Frontal cortex (tissue), 4 donors: ENCODE data around the gene B2M. TPM values are rescaled to one million over a fixed set of nuclear protein-coding genes. Genes with fewer than 3 reads are reported as not detected.
"Not testable (repeated sequence)": the region's sequence is repeated elsewhere in the genome, so short reads cannot be mapped to it uniquely, and the experiment has no call there.

Experiments used
- DNase-seq, 2 donors: peaks; one replicate each; pipeline ENCODE4 v3.0.0; 2012; ENCODE audit warnings: low spot score in 2 of 2
- FAIRE-seq: peaks from 2 replicates; lab custom pipeline; 2012; peaks lifted over from hg19 to GRCh38; lab: Jason Lieb, UNC
- total RNA-seq: library from RNA; depleted of rRNA; stranded (reverse); fragments of >200 nt; gene quantifications from one replicate; pipeline ENCODE4 v1.2.3, GENCODE V29; 2014
- donor health status: control.
- donor health status: control.
- donor health status: control.

The B2M gene
- total RNA-seq, 1 donor from 2014 or later, result 295 TPM

GRCh38 chr15:44695294-44695693, 16.0 kb upstream of the B2M start:
- no peak for DNase-seq
- no peak for FAIRE-seq

- DNase-seq (no peak), FAIRE-seq (no peak)
Observed at GRCh38 chr15:44697014-44697413, 14.3 kb upstream of the B2M start.

GRCh38 chr15:44698641-44699040, 12.7 kb upstream of the B2M start:
- DNase-seq (no peak), FAIRE-seq (no peak)

- FAIRE-seq, DNase-seq: not testable (repeated sequence)
Observed at GRCh38 chr15:44700676-44701075, 10.6 kb upstream of the B2M start.

GRCh38 chr15:44705986-44706385, 5.3 kb upstream of the B2M start:
- FAIRE-seq (no peak), DNase-seq (no peak)

- FAIRE-seq (no peak), DNase-seq (no peak)
Observed at GRCh38 chr15:44706401-44706800, 4.9 kb upstream of the B2M start.

- no peak for DNase-seq
- FAIRE-seq, result no peak
Observed at GRCh38 chr15:44706946-44707636, 4.2 kb upstream of the B2M start.

GRCh38 chr15:44710236-44711095, 851 bp upstream of the B2M start:
- no peak for FAIRE-seq
- no peak for DNase-seq

GRCh38 chr15:44711743-44712345, 527 bp downstream of the B2M start:
- DNase-seq (no peak), FAIRE-seq (no peak)

GRCh38 chr15:44712346-44713005, 1.2 kb downstream of the B2M start:
- no peak for FAIRE-seq

GRCh38 chr15:44713006-44713966, 2.0 kb downstream of the B2M start:
- FAIRE-seq (no peak), DNase-seq (no peak)

More at GRCh38 chr15:44712346-44713005, 1.2 kb downstream of the B2M start:
- DNase-seq, result no peak

- no peak for FAIRE-seq
- no peak for DNase-seq
Observed at GRCh38 chr15:44715142-44715796, 4.0 kb downstream of the B2M start.

- DNase-seq (no peak), FAIRE-seq (no peak)
Observed at GRCh38 chr15:44715797-44716334, 4.5 kb downstream of the B2M start.

GRCh38 chr15:44716983-44717602, 5.8 kb downstream of the B2M start:
- no peak for FAIRE-seq
- no peak for DNase-seq

GRCh38 chr15:44718180-44718926, 7.0 kb downstream of the B2M start:
- DNase-seq, result no peak
- FAIRE-seq, result no peak

- DNase-seq (no peak), FAIRE-seq (no peak)
Observed at GRCh38 chr15:44718927-44719292, 7.6 kb downstream of the B2M start.

- no peak for DNase-seq
- no peak for FAIRE-seq
Observed at GRCh38 chr15:44719293-44719999, 8.1 kb downstream of the B2M start.
